Measurements from ENCODE around the gene SORCS2. TPM values are rescaled to one million over a fixed set of nuclear protein-coding genes. Genes with fewer than 3 reads are reported as not detected.

Gene SORCS2
- total and polyA plus RNA-seq, 2 of the 13 experiments (the other 11 are each of a cell fraction or from before 2014, with no cell fraction given) = 0.82 to 1.0 TPM

- TF ChIP-seq ZNF121 (CRISPR knock-in tag; IDR thresholded peaks at IDR 0.05) (no peak), HNF1A (IDR thresholded peaks at IDR 0.05; ENCODE audit: low read depth) (no peak), HNF1A (CRISPR knock-in tag; IDR thresholded peaks at IDR 0.05; ENCODE audit: borderline replicate concordance) (no peak)
Observed at GRCh38 chr4:7172508-7172907, 19.8 kb upstream of the SORCS2 start (continued).

GRCh38 chr4:7172946-7173345 lies 19.4 kb upstream of the SORCS2 start:
- no peaks in the 10 kb centered on the region for H3K36me3 ChIP-seq (replicated peaks in 1 of 2; ENCODE audit: control insufficient read depth in 1 of 2, insufficient read depth in 2 of 2, low read length in 2 of 2)
- H3K9me3 ChIP-seq (ENCODE audit: low read length) = no peaks in the 10 kb centered on the region
- no peak overlapping the region for H2AFZ ChIP-seq (ENCODE audit: low read length)
- H4K20me1 ChIP-seq (ENCODE audit: insufficient read depth, low read length) = no peaks in the 10 kb centered on the region
- FAIRE-seq = no peak
- no TSS peak for BruUV-seq (replicated peaks)
- ChIA-PET POLR2A (no interaction called here), CTCF (ENCODE audit: low intra/inter-chr PET ratio, low total read pairs) (no interaction called here)
- no peak overlapping the region for H3K27ac ChIP-seq (ENCODE audit: extremely low read length, insufficient read depth, low read length)
- H3K9ac ChIP-seq (ENCODE audit: insufficient read depth, low read depth, low read length) = no peak overlapping the region
- no peak overlapping the region for H3K4me2 ChIP-seq (ENCODE audit: low read depth, low read length)
- no peaks in the 10 kb centered on the region for H3K79me2 ChIP-seq (ENCODE audit: insufficient read depth, low read length)
- H3K4me1 ChIP-seq (ENCODE audit: insufficient read depth, low read length) = peaks cover 11% of the 10 kb centered on the region
- 46% methylated on average over 8 of the region's 13 CpGs for WGBS (ENCODE audit: low lambda C conversion rate)
- DNase-seq (ENCODE audit: low spot score) = no peak
- H3K4me3 ChIP-seq (replicated peaks in 1 of 3; ENCODE audit: insufficient read depth in 1 of 3, low read depth in 2 of 3, low read length in 3 of 3) = no peak overlapping the region
- H3K27me3 ChIP-seq (ENCODE audit: control insufficient read depth in 1 of 2, insufficient read depth in 2 of 2, low read length in 2 of 2) = peaks cover 0 to 18% of the 10 kb centered on the region in 2 experiments; a peak in 1 of 5 replicates
- intact Hi-C loops (cut with micrococcal nuclease; ENCODE audit: unreplicated experiment) (no loop called here), in situ Hi-C loops (cut with HindIII; ENCODE audit: extremely low pct_ligation_motif_present, low pct_unique_long_range_greater_than_20kb) (no loop called here)
- ATAC-seq = no peak
- no peak for TF ChIP-seq MYPOP (CRISPR knock-in tag; IDR thresholded peaks at IDR 0.05)
- TF ChIP-seq STAT5B (CRISPR knock-in tag; IDR thresholded peaks at IDR 0.05) = no peak
- TF ChIP-seq NFIC (IDR thresholded peaks at IDR 0.05; ENCODE audit: low read length) = no peak
- no peak for TF ChIP-seq ERF (CRISPR knock-in tag; IDR thresholded peaks at IDR 0.05)
- no peak for TF ChIP-seq IRF9 (CRISPR knock-in tag; IDR thresholded peaks at IDR 0.05; ENCODE audit: borderline replicate concordance)
- no peak for TF ChIP-seq ZBTB10 (CRISPR knock-in tag; IDR thresholded peaks at IDR 0.05; ENCODE audit: borderline replicate concordance)
- TF ChIP-seq ZNF562 (CRISPR knock-in tag; IDR thresholded peaks at IDR 0.05; ENCODE audit: borderline replicate concordance) = no peak
- TF ChIP-seq GTF2F1 (IDR thresholded peaks at IDR 0.05; ENCODE audit: low read length) = no peak
